AG09319 (cell line): Measurements from ENCODE around the gene SHE.
A peak's percentile ranks its signal among the peaks of the same experiment; 100 is the strongest.
"Not testable (repeated sequence)": the region's sequence is repeated elsewhere in the genome, so short reads cannot be mapped to it uniquely, and the experiment has no call there.

ENCODE experiments used
- DNase-seq: peaks from one replicate; pipeline ENCODE4 v3.0.0-alpha.2; 2010; ENCODE audit warnings: low read depth; ENCODE audit errors: extremely low read depth
- CTCF ChIP-seq: IDR thresholded peaks from 2 replicates; pipeline ENCODE4 v1.5.1; 2011; ENCODE audit warnings: low read depth, mild to moderate bottlenecking, inconsistent platforms, low read length, moderate library complexity

Gene SHE

DNA sequence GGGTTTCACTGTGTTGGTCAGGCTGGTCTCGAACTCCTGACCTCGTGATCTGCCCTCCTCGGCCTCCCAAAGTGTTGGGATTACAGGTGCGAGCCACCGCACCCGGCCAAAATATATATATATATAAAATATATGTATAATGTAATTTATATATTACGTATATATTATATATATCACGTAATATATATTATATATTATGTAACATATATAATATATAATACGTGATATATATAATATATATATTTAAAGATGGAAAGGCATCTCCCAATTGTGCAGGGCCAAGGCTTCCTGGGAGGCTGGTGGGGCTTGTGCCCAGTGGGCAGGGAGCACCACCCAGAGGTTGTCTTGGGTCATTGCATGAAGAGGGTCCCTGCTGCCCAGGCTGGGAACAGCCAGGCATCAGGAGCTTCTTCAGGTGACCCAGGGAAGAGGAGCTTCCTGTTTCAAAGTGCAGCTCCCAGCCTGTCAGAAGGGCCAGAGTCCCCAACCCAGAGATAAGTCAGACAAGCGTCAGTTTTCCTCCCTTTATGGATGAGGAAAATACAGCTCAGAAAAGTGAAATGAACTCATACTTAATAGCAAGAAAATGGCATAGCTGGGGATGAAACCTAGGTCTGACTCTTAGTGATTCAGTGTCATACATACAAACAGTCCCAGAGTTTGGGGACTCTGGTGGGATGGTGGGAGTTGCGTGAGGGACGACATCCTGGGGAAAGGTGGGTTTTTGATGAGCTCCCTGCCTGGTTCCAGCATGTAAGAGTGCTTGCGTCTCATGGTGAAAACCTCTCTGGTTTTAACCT lies 44.3 kb upstream of the SHE start:
- peak; percentile 67 for TF ChIP-seq CTCF
- DNase-seq: no peak

DNA sequence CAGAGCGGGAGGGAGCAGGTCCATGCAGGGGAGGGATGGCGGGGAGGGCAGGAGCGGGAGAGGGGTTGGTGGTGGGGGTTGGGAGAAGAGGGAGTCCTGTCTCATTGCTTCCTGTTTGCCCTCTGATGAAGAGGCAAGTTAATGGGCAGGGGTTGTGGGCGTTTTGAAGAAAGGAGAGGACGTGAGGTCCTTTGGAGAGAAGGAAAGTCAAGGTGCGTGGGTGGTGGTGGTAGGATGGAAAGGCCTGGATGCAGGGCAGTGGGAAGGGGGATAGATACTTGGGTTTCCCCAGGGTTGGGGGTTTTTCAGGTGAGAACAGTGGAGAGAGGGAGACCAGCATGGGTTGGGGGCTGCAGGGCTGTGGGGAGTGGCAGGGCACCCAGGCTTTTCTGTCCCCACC lies 39.0 kb upstream of the SHE start:
- DNase-seq: no peak
- TF ChIP-seq CTCF: no peak

DNA sequence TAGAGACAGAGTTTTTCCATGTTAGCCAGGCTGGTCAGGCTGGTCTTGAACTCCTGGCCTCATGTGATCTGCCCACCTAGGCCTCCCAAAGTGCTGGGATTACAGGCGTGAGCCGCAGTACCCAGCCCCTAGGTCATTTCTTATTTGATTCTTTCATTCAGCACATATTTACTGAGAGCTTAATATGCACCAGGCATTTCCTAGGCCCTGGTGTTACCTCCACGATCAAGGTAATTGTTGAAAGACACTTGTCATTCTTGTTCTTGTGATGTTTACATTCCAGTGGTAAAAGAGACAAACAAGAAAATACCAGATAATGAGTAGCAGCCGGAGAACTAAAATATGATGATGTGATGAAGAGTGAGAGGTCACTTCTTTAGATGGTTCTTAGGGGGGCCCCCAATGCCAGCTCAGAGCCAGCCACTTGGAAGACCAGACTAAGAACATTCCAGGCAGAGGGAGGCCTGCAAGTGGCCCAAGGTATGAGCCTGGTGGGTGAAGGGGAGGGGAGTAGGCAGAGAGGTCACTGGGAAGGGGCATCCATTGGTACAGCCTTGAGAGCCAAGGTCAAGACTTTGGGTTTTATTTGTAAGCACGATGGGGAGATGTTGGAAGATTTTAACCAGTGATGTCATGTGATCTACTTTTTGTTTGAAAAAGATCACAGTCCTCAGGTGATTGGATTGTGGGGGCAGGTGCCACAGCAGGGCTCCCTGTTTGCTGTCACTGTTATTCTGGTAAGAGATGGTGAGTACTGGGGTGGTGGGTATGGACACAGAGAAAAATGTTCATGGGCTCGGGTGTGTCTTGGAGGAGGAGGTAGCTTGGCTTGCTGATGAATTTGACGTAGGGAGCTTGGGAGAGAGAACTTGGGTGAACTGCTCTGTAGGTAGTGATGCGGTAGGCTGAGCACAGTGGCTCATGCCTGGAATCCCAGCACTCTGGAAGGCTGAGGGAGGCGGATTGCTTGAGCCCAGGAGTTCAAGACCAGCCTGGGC lies 37.6 kb upstream of the SHE start:
- DNase-seq: no peak
- TF ChIP-seq CTCF: no peak

GRCh38 chr1:154536570-154536969 lies 34.4 kb upstream of the SHE start:
- TF ChIP-seq CTCF: no peak

GRCh38 chr1:154533952-154534844 lies 32.0 kb upstream of the SHE start:
- peak; percentile 26 for TF ChIP-seq CTCF
- no peak for DNase-seq

More at GRCh38 chr1:154536570-154536969, 34.4 kb upstream of the SHE start:
- DNase-seq: no peak

GRCh38 chr1:154531950-154532349 lies 29.7 kb upstream of the SHE start:
- not testable (repeated sequence) for DNase-seq

DNA sequence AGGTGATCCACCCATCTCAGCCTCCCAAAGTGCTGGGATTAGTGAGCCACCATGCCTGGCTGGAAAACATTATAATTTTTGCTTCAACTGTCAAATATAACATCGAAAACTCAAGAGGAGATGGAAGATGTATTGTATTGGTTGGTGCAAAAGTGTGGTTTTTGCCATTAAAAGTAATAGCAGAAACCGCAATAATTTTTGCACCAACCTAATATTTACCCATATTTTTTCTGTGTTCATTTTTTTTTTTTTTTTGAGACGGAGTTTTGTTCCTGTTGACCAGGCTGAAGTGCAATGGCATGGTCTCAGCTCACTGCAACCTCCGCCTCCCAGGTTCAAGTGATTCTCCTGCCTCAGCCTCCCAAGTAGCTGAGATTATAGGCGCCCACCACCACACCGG lies 27.1 kb upstream of the SHE start:
- DNase-seq: no peak
- TF ChIP-seq CTCF: no peak
